Measurements from ENCODE around the gene PRKAG2.

DNA sequence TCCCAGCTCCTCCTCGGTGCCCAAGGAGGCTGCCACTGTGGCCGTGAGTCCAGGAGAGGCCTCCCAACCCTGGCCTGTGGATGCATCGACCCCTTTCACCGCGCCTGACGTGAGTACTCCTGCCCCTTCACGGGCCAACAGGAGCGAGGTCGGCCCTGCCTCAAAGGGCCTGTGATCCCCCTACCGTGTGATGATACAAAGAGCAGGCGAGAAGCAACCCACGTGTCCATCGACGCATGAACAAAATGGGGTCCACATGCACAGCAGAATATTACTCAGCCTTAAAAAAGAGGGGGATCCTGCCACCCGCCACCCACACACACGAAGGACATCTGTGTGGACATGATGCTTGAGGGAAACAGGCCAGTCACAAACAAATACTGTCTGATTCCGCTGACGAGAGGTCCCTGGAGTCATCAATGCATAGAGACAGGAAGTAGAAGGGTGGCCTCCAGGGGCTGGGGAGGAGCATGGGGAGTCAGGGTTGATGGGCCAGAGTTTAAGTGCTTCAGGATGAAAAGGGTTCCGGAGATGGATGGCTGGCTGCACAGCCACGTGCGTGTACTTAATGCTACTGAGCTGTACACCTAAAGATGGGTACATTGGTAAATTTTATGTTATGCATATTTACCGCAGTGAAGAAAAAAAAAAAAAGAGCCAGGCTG, 151.9 kb downstream of the PRKAG2 start:
- TF ChIP-seq, protein P1, sequence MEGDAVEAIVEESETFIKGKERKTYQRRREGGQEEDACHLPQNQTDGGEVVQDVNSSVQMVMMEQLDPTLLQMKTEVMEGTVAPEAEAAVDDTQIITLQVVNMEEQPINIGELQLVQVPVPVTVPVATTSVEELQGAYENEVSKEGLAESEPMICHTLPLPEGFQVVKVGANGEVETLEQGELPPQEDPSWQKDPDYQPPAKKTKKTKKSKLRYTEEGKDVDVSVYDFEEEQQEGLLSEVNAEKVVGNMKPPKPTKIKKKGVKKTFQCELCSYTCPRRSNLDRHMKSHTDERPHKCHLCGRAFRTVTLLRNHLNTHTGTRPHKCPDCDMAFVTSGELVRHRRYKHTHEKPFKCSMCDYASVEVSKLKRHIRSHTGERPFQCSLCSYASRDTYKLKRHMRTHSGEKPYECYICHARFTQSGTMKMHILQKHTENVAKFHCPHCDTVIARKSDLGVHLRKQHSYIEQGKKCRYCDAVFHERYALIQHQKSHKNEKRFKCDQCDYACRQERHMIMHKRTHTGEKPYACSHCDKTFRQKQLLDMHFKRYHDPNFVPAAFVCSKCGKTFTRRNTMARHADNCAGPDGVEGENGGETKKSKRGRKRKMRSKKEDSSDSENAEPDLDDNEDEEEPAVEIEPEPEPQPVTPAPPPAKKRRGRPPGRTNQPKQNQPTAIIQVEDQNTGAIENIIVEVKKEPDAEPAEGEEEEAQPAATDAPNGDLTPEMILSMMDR (IDR thresholded peaks at IDR 0.05) = no peak
- TF ChIP-seq POLR2A (IDR thresholded peaks at IDR 0.05) = no peak

All from Peyer's patch (tissue), 4 donors.